Lower leg skin (tissue), 3 donors: ENCODE results near the gene RGS16.

Source experiments
- CTCF ChIP-seq, 3 donors: fragments of 450-650 bp; IDR thresholded peaks; one replicate each; pipeline ENCODE4 v1.5.1; 2016; ENCODE audit warnings: antibody characterized with exemption in 3 of 3, mild to moderate bottlenecking in 3 of 3, moderate library complexity in 2 of 3
- POLR2A ChIP-seq, 2 donors: fragments of 450-650 bp; IDR thresholded peaks; one replicate each; pipeline ENCODE4 v1.6.1; 2016 to 2017; ENCODE audit warnings: antibody characterized with exemption in 2 of 2, mild to moderate bottlenecking in 1 of 2, moderate library complexity in 1 of 2

GRCh38 chr1:182599339-182599738 is 4.8 kb downstream of the RGS16 start:
- no peak for TF ChIP-seq CTCF (IDR thresholded peaks at IDR 0.05)
- TF ChIP-seq POLR2A (IDR thresholded peaks at IDR 0.05) = no peak
